ENCODE data around the gene SRPK1.

SRPK1 gene

DNA sequence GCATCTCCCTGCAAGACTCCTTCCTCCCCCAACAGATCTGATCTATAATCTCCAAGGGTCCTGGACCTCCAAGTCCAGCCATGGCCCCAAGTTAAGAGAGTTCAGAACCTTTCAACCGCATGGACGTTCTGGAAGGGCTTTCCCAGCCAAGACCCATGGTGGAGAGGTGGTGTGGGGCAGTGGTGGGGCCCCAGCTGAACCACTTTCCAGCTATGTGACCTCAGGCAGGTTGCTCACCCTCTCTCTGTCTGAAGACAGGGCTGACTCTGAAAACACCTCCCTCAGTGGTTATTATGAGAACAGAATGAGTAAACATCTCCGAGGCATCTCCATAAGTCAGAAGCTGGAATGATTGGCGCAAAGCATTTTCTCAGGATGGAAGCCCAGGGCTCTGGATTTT is 124.7 kb downstream of the SRPK1 start:
- no peak for ATAC-seq
- TF ChIP-seq BACH2 (CRISPR knock-in tag; IDR thresholded peaks at IDR 0.05; ENCODE audit: borderline replicate concordance) (no peak), TOX (CRISPR knock-in tag; IDR thresholded peaks at IDR 0.05; ENCODE audit: borderline replicate concordance) (no peak), PPARA (CRISPR knock-in tag; IDR thresholded peaks at IDR 0.05; ENCODE audit: borderline replicate concordance) (no peak), ESRRG (CRISPR knock-in tag; IDR thresholded peaks at IDR 0.05) (no peak), ARNTL (CRISPR knock-in tag; IDR thresholded peaks at IDR 0.05; ENCODE audit: borderline replicate concordance, low read depth) (no peak), ZFP30 (CRISPR knock-in tag; IDR thresholded peaks at IDR 0.05) (no peak), ZNF565 (CRISPR knock-in tag; conservative IDR thresholded peaks at IDR 0.05; ENCODE audit: low read depth) (no peak), GLIS3 (CRISPR knock-in tag; IDR thresholded peaks at IDR 0.05) (no peak)
- TF ChIP-seq, protein P1, sequence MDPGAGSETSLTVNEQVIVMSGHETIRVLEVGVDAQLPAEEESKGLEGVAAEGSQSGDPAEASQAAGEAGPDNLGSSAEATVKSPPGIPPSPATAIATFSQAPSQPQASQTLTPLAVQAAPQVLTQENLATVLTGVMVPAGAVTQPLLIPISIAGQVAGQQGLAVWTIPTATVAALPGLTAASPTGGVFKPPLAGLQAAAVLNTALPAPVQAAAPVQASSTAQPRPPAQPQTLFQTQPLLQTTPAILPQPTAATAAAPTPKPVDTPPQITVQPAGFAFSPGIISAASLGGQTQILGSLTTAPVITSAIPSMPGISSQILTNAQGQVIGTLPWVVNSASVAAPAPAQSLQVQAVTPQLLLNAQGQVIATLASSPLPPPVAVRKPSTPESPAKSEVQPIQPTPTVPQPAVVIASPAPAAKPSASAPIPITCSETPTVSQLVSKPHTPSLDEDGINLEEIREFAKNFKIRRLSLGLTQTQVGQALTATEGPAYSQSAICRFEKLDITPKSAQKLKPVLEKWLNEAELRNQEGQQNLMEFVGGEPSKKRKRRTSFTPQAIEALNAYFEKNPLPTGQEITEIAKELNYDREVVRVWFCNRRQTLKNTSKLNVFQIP (CRISPR knock-in tag; IDR thresholded peaks at IDR 0.05; ENCODE audit: borderline replicate concordance, low read depth), result no peak
- TF ChIP-seq, protein P2, sequence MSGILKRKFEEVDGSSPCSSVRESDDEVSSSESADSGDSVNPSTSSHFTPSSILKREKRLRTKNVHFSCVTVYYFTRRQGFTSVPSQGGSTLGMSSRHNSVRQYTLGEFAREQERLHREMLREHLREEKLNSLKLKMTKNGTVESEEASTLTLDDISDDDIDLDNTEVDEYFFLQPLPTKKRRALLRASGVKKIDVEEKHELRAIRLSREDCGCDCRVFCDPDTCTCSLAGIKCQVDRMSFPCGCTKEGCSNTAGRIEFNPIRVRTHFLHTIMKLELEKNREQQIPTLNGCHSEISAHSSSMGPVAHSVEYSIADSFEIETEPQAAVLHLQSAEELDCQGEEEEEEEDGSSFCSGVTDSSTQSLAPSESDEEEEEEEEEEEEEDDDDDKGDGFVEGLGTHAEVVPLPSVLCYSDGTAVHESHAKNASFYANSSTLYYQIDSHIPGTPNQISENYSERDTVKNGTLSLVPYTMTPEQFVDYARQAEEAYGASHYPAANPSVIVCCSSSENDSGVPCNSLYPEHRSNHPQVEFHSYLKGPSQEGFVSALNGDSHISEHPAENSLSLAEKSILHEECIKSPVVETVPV (CRISPR knock-in tag; IDR thresholded peaks at IDR 0.05), result no peak
- TF ChIP-seq, protein P3, sequence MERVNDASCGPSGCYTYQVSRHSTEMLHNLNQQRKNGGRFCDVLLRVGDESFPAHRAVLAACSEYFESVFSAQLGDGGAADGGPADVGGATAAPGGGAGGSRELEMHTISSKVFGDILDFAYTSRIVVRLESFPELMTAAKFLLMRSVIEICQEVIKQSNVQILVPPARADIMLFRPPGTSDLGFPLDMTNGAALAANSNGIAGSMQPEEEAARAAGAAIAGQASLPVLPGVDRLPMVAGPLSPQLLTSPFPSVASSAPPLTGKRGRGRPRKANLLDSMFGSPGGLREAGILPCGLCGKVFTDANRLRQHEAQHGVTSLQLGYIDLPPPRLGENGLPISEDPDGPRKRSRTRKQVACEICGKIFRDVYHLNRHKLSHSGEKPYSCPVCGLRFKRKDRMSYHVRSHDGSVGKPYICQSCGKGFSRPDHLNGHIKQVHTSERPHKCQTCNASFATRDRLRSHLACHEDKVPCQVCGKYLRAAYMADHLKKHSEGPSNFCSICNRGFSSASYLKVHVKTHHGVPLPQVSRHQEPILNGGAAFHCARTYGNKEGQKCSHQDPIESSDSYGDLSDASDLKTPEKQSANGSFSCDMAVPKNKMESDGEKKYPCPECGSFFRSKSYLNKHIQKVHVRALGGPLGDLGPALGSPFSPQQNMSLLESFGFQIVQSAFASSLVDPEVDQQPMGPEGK (CRISPR knock-in tag; IDR thresholded peaks at IDR 0.05; ENCODE audit: borderline replicate concordance), result no peak

DNA sequence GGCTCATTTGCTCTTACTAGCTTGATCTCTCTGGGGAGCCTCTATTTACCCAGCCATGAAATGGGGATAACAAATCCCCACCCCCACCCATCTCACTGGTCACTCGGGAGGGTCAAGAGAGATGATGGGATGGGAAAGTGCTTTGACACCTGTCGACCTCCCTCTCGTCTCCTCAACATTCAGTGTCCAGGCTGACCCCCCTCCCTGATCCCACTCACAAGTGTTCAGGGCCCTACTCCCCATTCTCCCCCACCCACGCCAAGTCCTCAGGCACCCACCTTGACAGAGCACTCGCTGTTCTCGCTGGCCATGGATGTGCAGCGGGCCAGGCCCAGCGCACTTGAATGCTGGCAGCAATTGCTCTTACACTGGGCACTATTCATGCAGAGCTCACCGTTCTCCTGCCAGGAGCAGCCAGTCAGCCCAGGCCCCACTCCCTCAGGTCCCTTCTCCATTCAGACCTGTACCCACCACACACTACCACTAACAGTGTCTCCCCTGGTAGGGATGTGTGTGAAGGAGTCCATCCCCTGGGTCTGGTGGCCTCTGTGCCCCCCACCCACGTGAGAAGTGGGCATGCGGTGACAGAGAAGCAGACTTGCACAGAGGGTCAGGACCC is 125.3 kb downstream of the SRPK1 start:
- ATAC-seq, result no peak
- TF ChIP-seq, protein P2 (CRISPR knock-in tag; IDR thresholded peaks at IDR 0.05), result no peak
- TF ChIP-seq ZNF70 (CRISPR knock-in tag; IDR thresholded peaks at IDR 0.05), result no peak
- TF ChIP-seq TOX (CRISPR knock-in tag; IDR thresholded peaks at IDR 0.05; ENCODE audit: borderline replicate concordance), result no peak
- TF ChIP-seq ZFP30 (CRISPR knock-in tag; IDR thresholded peaks at IDR 0.05), result no peak
- no peak for TF ChIP-seq ZNF565 (CRISPR knock-in tag; conservative IDR thresholded peaks at IDR 0.05; ENCODE audit: low read depth)
- TF ChIP-seq CSDC2 (CRISPR knock-in tag; IDR thresholded peaks at IDR 0.05), result no peak
- no peak for TF ChIP-seq SNAI2 (CRISPR knock-in tag; IDR thresholded peaks at IDR 0.05)
- TF ChIP-seq ESRRG (CRISPR knock-in tag; IDR thresholded peaks at IDR 0.05), result no peak
- TF ChIP-seq, protein P1 (CRISPR knock-in tag; IDR thresholded peaks at IDR 0.05; ENCODE audit: borderline replicate concordance, low read depth), result no peak
- TF ChIP-seq, protein P4, sequence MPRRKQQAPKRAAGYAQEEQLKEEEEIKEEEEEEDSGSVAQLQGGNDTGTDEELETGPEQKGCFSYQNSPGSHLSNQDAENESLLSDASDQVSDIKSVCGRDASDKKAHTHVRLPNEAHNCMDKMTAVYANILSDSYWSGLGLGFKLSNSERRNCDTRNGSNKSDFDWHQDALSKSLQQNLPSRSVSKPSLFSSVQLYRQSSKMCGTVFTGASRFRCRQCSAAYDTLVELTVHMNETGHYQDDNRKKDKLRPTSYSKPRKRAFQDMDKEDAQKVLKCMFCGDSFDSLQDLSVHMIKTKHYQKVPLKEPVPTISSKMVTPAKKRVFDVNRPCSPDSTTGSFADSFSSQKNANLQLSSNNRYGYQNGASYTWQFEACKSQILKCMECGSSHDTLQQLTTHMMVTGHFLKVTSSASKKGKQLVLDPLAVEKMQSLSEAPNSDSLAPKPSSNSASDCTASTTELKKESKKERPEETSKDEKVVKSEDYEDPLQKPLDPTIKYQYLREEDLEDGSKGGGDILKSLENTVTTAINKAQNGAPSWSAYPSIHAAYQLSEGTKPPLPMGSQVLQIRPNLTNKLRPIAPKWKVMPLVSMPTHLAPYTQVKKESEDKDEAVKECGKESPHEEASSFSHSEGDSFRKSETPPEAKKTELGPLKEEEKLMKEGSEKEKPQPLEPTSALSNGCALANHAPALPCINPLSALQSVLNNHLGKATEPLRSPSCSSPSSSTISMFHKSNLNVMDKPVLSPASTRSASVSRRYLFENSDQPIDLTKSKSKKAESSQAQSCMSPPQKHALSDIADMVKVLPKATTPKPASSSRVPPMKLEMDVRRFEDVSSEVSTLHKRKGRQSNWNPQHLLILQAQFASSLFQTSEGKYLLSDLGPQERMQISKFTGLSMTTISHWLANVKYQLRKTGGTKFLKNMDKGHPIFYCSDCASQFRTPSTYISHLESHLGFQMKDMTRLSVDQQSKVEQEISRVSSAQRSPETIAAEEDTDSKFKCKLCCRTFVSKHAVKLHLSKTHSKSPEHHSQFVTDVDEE (CRISPR knock-in tag; IDR thresholded peaks at IDR 0.05), result no peak
- no peak for TF ChIP-seq PPARA (CRISPR knock-in tag; IDR thresholded peaks at IDR 0.05; ENCODE audit: borderline replicate concordance)
